HG03442 (cell line): ENCODE results near the gene SULT1A3.
"Not testable (repeated sequence)": the region's sequence is repeated elsewhere in the genome, so short reads cannot be mapped to it uniquely, and the experiment has no call there.

ENCODE experiments used
- ATAC-seq: cut with Tn5 transposase; IDR thresholded peaks from one replicate; pipeline ENCODE4 v1.9.1; 2021; ENCODE audit warnings: mild to moderate bottlenecking, moderate library complexity; ENCODE audit not compliant: unreplicated experiment

The SULT1A3 gene

DNA sequence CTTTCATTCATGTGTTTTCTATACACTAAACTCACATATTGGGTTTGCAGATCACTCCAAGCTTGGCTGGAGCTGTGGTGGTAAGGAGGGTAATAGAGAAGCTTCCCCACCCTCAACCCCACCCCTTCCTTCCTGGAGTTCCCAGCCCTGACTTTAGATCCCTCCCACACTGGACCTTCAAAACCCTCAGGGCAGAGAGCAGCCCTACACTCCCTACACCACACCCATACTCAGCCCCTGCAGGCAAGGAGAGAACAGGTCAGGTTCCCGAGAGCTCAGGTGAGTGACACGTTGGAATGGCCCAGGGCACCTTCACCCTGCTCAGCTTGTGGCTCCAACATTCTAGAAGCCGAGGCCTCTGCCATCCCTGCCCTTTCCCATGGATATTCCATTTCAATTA lies at the start of gene SULT1A3:
SULT1A3 (plus strand) TSS at position 207 of the 400 bp plus-strand sequence. CDS start 1,474 bp downstream, outside the sequence.
- not testable (repeated sequence) for ATAC-seq

DNA sequence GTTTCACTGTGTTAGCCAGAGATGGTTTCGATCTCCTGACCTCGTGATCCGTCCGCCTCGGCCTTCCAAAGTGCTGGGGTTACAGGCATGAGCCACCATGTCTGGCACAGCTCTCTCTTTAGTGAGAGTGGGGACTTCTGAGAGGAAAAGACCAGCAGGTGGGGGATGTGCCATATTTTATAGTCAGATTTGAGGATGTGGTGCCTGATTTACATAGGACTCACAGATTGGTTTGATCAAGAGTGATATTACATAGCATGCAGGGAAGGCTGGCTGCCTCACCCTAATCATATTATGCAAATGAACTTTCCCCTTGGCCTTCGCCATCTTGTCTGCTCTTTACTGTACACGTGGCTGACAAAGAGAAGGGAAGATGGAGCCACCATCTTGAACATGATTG lies 48.0 kb upstream of the SULT1A3 start:
- no peak for ATAC-seq

DNA sequence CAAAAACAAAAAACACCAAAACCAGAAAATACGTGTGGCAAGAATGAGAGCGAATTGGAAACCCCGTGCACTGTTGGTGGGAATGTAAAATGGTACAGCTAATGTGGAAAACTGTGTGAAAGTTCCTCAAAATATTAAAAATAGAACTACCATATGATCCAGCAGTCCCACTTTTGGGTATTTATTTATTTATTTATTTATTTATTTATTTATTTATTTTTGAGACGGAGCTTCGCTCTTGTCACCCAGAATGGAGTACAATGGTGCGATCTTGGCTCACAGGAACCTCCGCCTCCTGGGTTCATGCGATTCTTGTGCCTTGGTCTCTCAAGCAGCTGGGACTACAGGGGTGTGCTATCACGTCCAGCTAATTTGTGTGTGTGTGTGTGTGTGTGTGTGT lies 46.5 kb upstream of the SULT1A3 start:
- ATAC-seq: no peak

DNA sequence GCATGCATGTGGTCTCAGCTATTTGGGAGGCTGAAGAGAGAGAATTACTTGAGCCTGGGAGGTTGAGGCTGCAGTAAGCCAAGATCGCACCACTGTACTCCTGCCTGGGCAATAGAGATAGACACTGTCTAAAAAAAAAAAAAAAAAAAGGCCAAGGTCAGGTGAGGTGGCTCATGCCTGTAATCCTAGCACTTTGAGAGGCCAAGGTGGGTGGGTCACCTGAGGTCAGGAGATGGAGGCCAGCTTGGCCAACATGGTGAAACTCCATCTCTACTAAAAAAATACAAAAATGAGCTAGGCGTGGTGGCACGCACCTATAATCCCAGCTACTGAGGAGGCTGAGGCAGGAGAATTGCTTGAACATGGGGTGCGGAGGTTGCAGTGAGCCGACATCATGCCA lies 43.9 kb upstream of the SULT1A3 start:
- no peak for ATAC-seq

DNA sequence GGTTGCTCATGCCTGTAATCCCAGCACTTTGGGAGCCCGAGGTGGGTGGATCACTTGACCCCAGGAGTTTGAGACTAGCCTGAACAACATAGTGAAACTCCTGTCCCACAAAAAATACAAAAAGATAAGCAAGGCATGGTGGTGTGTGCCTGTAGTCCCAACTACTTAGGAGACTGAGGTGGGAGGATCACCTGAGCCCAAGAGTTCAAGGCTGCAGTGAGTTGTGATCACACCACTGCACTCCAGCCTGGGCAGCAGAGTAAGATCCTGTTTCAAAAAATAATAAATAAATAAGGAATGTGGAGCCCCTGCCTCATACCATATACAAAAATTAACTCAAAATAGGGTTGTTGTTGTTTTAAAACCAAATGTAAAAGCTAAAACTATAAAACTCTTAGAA lies 41.8 kb upstream of the SULT1A3 start:
- no peak for ATAC-seq

DNA sequence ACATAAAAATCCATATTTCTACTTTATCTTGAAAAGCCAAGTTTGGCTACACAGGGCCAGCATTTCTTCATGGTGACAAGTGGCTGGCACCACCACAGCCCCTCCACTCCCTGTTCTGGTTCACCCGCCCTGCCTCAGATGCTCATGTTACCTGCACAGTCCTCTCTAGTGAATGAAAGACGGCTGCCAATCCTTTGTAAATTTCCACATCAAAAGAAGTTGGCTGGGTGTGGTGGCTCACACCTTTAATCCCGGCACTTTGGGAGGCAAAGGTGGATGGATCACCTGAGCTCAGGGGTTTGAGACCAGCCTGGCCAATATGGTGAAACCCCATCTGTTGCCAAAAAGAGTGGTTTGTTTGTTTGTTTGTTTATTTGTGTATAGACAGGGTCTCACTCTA lies 35.5 kb upstream of the SULT1A3 start:
- ATAC-seq: no peak

DNA sequence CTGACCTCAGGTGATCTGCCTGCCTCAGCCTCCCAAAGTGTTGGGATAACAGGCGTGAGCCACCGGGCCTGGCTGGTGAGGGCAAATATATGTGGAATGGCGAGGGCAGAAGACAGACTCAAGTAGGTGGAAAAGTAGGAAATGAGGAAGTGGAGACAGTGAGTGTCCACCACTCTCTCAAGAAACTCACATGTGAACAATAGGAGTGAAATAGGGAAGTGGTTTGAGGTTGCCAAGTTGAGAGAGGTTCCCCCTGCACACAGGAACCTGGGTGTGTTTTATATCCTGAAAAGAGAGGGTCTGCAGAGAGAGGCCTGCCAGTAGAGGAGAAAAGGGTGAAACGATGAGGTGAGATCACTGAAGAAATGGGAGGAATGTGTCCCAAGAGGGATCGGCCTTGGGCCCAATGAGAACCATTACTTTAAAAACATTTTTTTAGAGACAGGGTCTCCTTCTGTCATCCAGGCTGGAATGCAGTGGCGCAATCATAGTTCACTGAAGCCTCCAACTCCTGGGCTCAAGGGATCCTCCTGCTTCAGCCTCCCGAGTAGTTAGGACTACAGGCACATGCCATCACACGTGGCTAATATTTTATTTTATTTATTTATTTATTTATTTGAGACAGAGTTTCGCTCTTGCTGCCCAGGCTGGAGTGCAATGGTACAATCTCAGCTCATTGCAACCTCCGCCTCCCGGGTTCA lies 32.7 kb upstream of the SULT1A3 start:
- ATAC-seq: peak; percentile 69

DNA sequence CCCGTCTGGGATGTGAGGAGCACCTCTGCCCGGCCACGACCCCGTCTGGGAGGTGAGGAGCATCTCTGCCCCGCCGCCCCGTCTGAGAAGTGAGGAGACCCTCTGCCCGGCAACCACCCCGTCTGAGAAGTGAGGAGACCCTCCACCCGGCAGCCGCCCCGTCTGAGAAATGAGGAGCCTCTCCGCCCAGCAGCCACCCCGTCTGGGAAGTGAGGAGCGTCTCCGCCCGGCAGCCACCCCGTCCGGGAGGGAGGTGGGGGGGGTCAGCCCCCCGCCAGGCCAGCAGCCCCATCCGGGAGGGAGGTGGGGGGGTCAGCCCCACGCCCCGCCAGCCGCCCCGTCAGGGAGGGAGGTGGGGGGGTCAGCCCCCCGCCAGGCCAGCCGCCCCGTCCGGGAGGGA lies 30.3 kb upstream of the SULT1A3 start:
- ATAC-seq: not testable (repeated sequence)

DNA sequence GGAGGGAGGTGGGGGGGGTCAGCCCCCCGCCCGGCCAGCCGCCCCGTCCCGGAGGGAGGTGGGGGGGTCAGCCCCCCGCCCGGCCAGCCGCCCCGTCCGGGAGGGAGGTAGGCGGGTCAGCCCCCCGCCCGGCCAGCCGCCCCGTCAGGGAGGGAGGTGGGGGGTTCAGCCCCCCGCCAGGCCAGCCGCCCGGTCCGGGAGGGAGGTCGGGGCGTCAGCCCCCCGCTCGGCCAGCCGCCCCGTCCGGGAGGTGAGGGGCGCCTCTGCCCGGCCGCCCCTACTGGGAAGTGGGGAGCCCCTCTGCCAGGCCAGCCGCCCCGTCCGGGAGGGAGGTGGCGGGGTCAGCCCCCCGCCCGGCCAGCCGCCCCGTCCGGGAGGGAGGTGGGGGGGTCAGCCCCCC lies 29.6 kb upstream of the SULT1A3 start:
- ATAC-seq: not testable (repeated sequence)

DNA sequence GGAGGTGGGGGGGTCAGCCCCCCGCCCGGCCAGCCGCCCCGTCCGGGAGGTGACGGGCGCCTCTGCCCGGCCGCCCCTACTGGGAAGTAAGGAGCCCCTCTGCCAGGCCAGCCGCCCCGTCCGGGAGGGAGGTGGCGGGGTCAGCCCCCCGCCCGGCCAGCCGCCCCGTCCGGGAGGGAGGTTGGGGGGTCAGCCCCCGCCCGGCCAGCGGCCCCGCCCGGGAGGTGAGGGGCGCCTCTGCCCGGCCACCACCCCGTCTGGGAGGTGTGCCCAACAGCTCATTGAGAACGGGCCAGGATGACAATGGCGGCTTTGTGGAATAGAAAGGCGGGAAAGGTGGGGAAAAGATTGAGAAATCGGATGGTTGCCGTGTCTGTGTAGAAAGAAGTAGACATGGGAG lies 28.9 kb upstream of the SULT1A3 start:
- ATAC-seq: not testable (repeated sequence)

DNA sequence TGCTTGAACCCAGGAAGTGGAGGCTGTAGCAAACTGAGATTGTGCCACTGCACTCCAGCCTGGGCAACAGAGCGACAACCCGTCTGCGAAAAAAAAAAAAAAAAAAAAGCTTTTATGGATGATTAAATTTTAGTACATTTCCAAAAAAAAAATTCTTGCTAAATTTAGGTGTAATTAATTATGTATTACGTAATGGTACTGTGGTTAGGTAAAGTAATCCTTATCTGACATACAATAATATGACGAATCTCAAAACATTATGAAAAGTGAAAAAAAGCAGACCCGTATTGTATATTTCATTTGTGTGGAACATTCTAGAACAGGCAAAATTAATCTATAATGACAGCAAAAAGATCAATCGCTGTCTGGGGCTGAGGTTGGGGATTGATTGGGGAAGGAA lies 26.0 kb upstream of the SULT1A3 start:
- no peak for ATAC-seq

DNA sequence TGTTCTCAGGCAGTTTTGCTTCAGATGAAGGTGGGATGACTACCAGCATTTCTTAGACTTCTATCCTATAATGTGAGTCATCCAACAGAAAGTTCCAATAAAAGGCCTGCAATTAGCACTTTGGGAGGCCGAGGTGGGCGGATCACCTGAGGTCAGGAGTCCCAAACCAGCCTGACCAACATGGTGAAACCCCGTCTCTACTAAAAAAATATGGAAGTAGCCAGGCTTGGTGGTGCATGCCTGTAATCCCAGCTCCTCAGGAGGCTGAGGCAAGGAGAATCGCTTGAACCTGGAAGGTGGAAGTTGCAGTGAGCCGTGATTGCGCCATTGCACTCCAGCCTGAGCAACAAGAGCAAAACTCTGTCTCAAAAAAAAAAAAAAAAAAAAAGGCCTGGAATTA lies 22.2 kb upstream of the SULT1A3 start:
- ATAC-seq: not testable (repeated sequence)

DNA sequence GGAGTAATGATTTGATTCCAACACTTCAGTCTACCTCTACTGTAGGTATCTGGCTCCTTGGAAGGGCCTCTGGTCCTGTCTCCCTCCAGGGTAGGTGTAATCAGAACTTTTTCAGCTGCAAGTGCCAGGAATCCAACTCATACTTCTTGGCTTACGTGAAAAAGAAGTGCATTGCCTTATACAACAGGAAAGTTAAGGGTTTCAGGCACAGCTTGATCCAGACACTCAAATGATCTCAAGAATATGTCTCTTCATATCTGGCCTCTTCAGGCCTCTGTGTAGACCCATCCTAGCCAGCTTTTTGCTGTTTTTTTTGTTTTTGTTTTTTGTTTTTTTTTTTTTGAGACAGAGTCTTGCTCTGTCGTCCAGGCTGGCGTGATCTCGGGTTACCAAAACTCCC lies 19.9 kb upstream of the SULT1A3 start:
- no peak for ATAC-seq

DNA sequence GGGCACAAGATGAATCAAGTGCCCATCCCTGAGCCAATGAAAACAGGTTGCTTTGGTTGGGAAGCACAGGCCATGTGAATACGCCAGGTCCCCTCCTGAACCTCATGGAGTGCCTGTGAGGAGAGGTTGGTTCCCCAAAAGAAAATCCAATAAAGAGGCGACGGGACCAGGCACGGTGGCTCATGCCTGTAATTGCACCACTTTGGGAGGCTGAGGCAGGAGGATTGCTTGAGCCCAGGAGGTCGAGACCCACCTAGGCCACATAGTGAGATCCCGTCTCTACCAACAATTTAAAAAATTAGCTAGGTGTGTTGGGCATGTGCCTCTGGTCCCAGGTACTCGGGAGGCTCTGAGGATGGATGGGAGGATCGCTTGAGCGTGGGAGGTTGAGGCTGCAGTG lies 19.1 kb upstream of the SULT1A3 start:
- no peak for ATAC-seq

DNA sequence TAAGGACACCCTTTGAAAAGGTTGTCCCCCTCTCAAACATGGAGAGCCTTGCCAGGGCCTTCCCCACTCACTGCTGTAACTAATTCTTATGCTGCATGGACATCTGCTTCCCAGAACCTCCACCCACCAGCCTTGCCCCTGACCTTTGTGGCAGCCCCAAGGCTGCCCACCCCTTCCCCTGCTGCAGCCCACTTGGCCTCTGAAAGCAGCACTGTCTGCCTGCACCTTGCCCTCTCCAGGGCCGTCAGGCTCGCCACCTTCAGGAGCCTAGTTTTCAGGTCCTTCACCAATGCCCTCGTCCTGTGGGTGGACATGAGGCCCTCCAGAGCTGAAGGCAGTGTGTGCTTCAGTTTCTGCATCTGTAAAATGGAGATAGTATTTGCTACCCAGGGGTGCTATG lies 18.3 kb upstream of the SULT1A3 start:
- ATAC-seq: no peak

DNA sequence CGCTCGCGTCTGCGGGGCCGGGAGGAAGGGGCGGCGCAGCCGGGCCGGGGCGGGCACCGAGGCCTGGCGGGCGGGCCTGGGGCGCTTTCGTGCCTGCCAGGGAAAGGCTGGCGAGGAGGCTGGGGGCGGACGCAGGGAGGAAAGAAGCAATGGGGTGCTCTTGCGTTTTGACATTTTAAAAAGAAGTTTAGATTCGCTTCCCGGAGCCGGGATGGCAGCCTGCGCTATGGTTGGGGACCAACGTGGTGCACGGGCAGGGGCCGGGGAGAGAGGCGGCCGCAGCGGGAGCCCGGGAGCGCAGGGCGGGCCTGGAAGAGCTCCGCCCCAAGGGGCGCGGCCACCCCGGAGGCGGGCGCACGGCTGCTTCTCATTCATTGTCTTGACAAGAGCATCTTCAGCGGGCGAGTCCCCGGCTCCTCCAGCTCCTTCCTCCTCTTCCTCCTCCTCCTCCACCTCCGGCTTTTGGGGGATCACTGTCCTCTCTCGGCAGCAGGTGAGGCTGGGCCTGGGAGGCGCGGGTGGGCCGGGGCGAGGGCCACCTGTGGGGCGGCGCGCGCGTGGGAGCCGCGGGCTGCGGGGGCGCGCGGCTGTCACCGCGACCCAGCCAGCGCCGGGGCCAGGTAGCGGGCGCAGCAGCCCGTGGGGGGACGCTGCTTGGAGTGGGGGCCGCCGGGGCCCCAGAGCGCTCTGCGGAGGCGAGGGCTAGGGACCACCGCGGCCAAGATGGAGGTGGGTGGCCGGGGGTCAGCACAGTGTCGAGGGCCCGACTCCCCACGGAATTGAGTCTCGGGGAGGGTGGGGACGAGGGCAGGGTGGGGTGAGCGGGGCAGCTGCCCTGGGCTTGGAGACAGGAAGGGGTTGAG lies 15.6 kb upstream of the SULT1A3 start, which contains the start of gene CORO1A:
CORO1A (plus strand) TSS at position 370 of the 863 bp plus-strand sequence. CDS start 1,608 bp downstream, outside the sequence.
- peak; percentile 41 for ATAC-seq

DNA sequence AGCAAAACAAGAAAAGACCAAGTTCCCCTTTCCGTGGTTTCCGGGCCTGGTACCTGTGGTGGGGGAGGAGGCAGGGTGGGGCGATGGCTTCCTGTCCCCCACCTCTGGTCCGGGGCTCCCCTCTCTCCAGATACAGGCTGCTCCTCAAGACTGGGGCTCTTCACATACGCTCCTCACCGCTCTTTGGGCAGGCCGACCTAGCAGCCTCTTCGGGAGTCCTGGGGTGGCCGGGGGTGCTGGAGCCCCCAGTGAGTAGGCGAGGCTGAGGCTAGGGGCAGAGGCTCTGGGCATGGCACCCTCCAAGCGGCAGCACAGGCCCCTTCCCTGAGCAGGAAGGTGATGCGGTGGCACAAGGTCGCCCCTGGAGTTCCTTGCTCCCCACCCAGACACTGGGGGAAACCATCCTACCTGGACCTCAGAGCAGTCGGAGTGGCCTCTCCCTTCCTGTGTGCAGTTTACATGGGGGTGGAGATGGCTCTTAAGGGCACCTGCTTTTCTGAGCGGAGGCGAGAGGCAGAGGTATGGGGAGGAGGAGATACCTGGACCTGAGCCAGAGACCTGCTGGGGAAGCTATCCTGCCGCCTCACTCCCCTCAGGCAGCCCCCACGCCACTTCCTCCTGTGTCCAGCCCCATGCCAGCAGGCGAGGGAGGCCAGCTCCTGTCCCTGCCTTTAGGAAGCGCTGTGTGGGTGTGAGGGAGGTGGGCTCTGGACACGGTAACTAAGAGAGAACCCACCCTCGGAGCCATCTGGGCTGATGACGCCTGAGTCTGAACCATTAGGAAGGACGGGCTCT lies 14.8 kb upstream of the SULT1A3 start:
- peak; percentile 2 for ATAC-seq

DNA sequence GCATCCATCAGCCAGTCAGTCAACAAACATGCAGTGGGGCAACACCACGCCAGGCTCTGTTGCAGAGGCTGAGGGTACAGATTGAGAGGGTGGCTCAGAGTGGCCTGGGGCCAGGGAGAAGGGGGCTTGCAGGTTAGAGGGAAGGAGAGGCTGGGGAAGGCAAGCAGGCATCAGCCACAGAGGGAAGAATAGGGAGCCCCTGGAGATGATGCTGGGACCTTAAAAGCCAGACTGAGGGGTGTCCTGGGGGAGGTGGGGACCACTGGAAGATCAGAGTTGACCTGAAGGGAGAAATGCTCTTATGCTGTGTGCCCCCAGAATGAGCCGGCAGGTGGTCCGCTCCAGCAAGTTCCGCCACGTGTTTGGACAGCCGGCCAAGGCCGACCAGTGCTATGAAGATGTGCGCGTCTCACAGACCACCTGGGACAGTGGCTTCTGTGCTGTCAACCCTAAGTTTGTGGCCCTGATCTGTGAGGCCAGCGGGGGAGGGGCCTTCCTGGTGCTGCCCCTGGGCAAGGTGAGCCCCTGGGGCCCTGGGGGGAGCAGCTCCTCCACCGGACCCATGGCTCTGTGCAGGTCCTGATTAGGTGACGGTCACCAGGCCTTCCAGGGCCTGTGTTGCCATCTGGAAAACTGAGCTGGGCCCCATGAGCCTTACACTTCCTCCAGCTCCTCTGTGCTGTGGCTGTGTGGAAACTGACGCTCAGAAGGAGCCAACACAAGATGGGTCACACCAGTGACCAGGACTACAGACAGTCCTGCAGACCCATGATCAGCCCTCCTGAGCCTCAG lies 14.0 kb upstream of the SULT1A3 start:
- ATAC-seq: no peak

DNA sequence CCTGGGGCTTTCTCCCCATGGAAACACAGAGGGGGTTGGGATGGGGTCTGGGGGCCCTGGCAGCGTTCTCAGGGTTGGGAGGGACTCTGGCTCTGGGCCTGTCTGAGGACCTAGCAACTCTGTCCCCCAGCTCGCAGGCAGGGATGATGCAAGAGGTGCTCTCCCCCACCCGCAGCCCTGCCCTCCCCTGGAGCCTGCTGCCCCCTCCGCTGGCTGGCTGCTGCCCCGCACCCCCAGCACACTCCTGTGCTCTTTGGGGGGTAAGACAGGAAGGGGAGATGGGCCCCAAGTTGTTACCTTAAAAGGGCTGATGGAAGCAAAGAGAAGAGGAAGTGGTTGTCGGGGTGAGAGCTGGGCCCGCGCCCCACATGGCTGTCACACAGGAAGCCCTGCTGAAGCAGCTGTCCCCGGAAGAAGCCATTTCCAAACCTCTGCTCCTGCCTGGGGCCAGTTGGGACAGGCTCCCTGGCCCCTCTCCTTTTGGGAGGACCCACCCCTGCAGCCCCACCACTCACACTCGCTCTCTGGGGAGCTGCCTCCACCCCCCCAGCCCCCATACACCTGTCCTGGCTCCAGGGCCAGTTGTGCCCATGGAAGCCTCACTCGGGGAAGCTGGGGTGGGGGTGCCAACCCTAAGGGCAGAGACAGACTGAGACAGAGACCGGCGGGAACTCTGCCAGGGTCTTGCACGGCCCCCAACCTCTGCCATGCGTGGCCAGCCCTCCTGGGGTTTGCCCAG lies 13.2 kb upstream of the SULT1A3 start:
- ATAC-seq: no peak

DNA sequence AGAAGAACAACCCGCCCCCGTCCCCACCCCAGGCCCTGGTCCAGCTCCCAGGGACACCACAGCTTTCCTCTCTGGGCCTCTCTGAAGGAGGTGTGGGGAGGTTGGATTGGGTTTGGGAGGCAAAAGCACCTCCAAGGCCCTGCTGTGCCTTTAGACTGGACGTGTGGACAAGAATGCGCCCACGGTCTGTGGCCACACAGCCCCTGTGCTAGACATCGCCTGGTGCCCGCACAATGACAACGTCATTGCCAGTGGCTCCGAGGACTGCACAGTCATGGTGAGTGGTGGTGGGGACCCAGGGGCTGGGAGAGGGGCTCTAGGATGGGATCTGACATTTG lies 12.6 kb upstream of the SULT1A3 start:
- no peak for ATAC-seq
